ENCODE data around the gene NFIB. TPM values are rescaled to one million over a fixed set of nuclear protein-coding genes. Genes with fewer than 3 reads are reported as not detected.

Gene NFIB
- total RNA-seq, 1 experiment from 2014 or later: 75.8 TPM

- CTCF ChIA-PET: no interaction called here
Observed at GRCh38 chr9:14263707-14264483, 50.0 kb downstream of the NFIB start.

GRCh38 chr9:14262827-14263226 is 51.1 kb downstream of the NFIB start:
- Mint-ChIP-seq H3K36me3 (ENCODE audit: insufficient read depth, unreplicated experiment) (no peaks in the 10 kb centered on the region), H3K9me3 (ENCODE audit: low read depth, unreplicated experiment) (peaks cover 2% of the 10 kb centered on the region), H3K4me3 (ENCODE audit: low read depth, unreplicated experiment) (no peak overlapping the region), H3K4me1 (ENCODE audit: low read depth, unreplicated experiment) (peaks cover 26% of the 10 kb centered on the region), H3K27ac (ENCODE audit: unreplicated experiment) (no peak overlapping the region), H3K27me3 (ENCODE audit: unreplicated experiment) (no peaks in the 10 kb centered on the region)
- DNase-seq: no peak
- no peak for TF ChIP-seq CTCF (IDR thresholded peaks at IDR 0.05; ENCODE audit: unreplicated experiment)
- intact Hi-C loops (cut with micrococcal nuclease; ENCODE audit: unreplicated experiment): no loop called here
- BruUV-seq (replicated peaks): no TSS peak
- CTCF ChIA-PET: no interaction called here

More at GRCh38 chr9:14263707-14264483, 50.0 kb downstream of the NFIB start:
- BruUV-seq (replicated peaks): no TSS peak
- H3K27me3 Mint-ChIP-seq (ENCODE audit: unreplicated experiment): no peaks in the 10 kb centered on the region
- peaks cover 2% of the 10 kb centered on the region for H3K9me3 Mint-ChIP-seq (ENCODE audit: low read depth, unreplicated experiment)
- H3K4me1 Mint-ChIP-seq (ENCODE audit: low read depth, unreplicated experiment): peaks cover 20% of the 10 kb centered on the region
- H3K4me3 Mint-ChIP-seq (ENCODE audit: low read depth, unreplicated experiment): no peak overlapping the region
- no peak for DNase-seq
- intact Hi-C loops (cut with micrococcal nuclease; ENCODE audit: unreplicated experiment): no loop called here
- H3K27ac Mint-ChIP-seq (ENCODE audit: unreplicated experiment): no peak overlapping the region
- no peaks in the 10 kb centered on the region for H3K36me3 Mint-ChIP-seq (ENCODE audit: insufficient read depth, unreplicated experiment)
- TF ChIP-seq CTCF (IDR thresholded peaks at IDR 0.05; ENCODE audit: unreplicated experiment): no peak

GRCh38 chr9:14261616-14262015 is 52.3 kb downstream of the NFIB start:
- BruUV-seq (replicated peaks): no TSS peak
- H3K4me3 Mint-ChIP-seq (ENCODE audit: low read depth, unreplicated experiment): no peak overlapping the region
- peaks cover 2% of the 10 kb centered on the region for H3K9me3 Mint-ChIP-seq (ENCODE audit: low read depth, unreplicated experiment)
- H3K27ac Mint-ChIP-seq (ENCODE audit: unreplicated experiment): no peak overlapping the region
- CTCF ChIA-PET: no interaction called here
- H3K4me1 Mint-ChIP-seq (ENCODE audit: low read depth, unreplicated experiment): peaks cover 26% of the 10 kb centered on the region
- intact Hi-C loops (cut with micrococcal nuclease; ENCODE audit: unreplicated experiment): no loop called here
- no peak for DNase-seq
- no peak for TF ChIP-seq CTCF (IDR thresholded peaks at IDR 0.05; ENCODE audit: unreplicated experiment)
- H3K36me3 Mint-ChIP-seq (ENCODE audit: insufficient read depth, unreplicated experiment): no peaks in the 10 kb centered on the region
- no peaks in the 10 kb centered on the region for H3K27me3 Mint-ChIP-seq (ENCODE audit: unreplicated experiment)

GRCh38 chr9:14260101-14260500 is 53.8 kb downstream of the NFIB start:
- no peak for DNase-seq
- H3K36me3 Mint-ChIP-seq (ENCODE audit: insufficient read depth, unreplicated experiment): no peaks in the 10 kb centered on the region
- intact Hi-C loops (cut with micrococcal nuclease; ENCODE audit: unreplicated experiment): no loop called here
- TF ChIP-seq CTCF (IDR thresholded peaks at IDR 0.05; ENCODE audit: unreplicated experiment): no peak
- no peaks in the 10 kb centered on the region for H3K9me3 Mint-ChIP-seq (ENCODE audit: low read depth, unreplicated experiment)
- no TSS peak for BruUV-seq (replicated peaks)
- no peak overlapping the region for H3K4me3 Mint-ChIP-seq (ENCODE audit: low read depth, unreplicated experiment)
- H3K4me1 Mint-ChIP-seq (ENCODE audit: low read depth, unreplicated experiment): peaks cover 18% of the 10 kb centered on the region
- no peaks in the 10 kb centered on the region for H3K27me3 Mint-ChIP-seq (ENCODE audit: unreplicated experiment)
- no peak overlapping the region for H3K27ac Mint-ChIP-seq (ENCODE audit: unreplicated experiment)
- CTCF ChIA-PET: interaction anchor here (0.5 kb wide), 1 partner anchor 12 kb away, joined by 8 read pairs; no protein-coding TSS in a partner anchor

Measured in Calu3 (cell line).